ENCODE results near the gene AKAP14.

DNA sequence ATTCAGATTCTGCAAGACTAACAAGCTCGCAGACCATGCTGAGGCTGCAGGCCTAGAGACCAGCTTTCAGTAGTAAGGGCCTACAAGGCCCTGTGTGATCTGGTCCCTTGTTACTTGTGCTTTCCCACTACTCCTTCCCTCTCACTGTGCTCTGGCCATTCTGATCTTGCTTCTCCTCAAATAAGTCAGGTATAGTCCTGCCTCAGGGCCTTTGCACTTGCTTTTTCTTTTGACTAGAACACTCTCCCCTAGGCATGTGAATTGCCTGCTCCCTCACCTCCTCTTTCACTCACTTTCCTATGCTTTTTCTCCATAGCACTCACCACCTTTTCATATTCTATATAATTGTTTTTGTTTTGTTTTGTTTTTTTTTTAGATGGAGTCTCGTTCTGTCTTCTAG lies 22.2 kb downstream of the AKAP14 start:
- TF ChIP-seq POLR2AphosphoS5 (IDR thresholded peaks at IDR 0.05; ENCODE audit: low read depth, low read length) (no peak), POLR2A (IDR thresholded peaks at IDR 0.05; ENCODE audit: low read depth, low read length) (no peak), TAF1 (IDR thresholded peaks at IDR 0.05; ENCODE audit: borderline replicate concordance, low read depth, low read length) (no peak)
